Dermis microvascular lymphatic vessel endothelial cell (primary cell): ENCODE results near the gene NLRP3. TPM values are rescaled to one million over a fixed set of nuclear protein-coding genes. Genes with fewer than 3 reads are reported as not detected.
"Not testable (repeated sequence)": the region's sequence is repeated elsewhere in the genome, so short reads cannot be mapped to it uniquely, and the experiment has no call there.

Experiments
- DNase-seq, 2 donors: peaks; one replicate each; pipeline versions ENCODE4 v3.0.0 to v3.0.0-alpha.2; 2010; ENCODE audit warnings: low read depth in 2 of 2
- total RNA-seq: library from RNA; depleted of rRNA; stranded (reverse); fragments of >200 nt; gene quantifications from 2 replicates; pipeline ENCODE4 v1.2.1, GENCODE V29; 2014

Gene NLRP3
- total RNA-seq: under 0.01 TPM in 1 of 2 replicates, not detected in the other

DNA sequence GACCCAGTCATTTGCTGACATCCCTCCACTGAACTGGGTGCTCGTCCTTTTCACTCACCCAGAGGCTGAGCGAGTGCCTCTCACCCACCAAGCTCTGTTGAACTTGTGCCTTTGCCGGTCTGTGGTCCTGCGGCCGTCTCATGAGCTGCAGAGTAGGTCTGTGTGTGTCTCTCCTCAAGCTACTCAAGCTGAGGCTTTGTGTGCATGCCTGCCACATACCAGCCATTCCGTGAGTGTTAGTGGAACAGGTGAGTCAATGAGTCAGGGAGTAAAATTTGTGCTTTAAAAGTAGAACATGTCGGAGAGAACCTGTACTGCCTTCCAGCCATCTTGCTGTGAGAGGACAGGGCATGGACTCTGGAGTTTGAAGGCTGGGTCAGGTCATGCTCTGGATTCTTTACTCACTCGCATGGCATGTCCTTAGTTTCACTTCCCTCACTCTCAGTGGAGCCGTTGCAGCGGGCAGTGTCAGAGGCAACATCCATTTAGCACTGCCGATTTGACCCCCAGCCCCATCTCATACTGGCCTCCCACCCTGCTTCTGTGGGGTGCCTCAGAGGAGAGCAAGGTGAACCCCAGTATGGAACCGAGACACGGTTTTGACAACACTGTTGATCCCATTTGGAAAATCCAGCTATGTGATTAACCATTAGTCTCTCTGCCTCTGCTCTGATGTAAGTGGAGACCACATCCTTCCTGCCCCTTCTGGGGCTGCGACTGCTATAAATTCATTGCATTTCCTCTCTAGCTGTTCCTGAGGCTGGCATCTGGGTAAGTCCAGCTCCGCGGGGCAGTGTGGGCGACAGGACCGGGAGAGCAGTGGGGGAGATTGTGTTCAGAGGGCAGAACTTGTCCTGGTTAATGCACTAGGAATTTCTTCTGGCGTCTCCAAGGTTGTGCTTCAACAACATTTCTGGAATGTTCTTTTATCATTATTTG lies at the start of gene NLRP3:
Gene NLRP3 (plus strand): TSS at position 751 of the 939 bp plus-strand sequence. CDS start 2,628 bp downstream, outside the sequence.
- no peak for DNase-seq

DNA sequence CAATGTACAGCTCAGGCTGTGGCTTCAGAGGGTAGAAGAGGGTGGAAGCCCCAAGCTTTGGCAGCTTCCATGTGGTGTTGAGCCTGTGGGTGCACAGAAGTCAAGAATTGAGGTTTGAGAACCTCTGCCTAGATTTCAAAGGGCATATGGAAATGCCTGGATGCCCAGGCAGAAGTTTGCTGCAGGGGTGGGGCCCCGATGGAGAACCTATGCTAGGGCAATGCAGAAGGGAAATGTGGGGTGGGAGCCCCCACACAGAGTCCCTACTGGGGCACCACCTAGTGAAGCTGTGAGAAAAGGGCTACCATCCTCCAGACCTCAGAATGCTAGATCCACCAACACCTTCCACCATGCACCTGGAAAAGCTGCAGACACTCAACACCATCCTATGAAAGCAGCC lies 49.6 kb upstream of the NLRP3 start:
- not testable (repeated sequence) for DNase-seq

DNA sequence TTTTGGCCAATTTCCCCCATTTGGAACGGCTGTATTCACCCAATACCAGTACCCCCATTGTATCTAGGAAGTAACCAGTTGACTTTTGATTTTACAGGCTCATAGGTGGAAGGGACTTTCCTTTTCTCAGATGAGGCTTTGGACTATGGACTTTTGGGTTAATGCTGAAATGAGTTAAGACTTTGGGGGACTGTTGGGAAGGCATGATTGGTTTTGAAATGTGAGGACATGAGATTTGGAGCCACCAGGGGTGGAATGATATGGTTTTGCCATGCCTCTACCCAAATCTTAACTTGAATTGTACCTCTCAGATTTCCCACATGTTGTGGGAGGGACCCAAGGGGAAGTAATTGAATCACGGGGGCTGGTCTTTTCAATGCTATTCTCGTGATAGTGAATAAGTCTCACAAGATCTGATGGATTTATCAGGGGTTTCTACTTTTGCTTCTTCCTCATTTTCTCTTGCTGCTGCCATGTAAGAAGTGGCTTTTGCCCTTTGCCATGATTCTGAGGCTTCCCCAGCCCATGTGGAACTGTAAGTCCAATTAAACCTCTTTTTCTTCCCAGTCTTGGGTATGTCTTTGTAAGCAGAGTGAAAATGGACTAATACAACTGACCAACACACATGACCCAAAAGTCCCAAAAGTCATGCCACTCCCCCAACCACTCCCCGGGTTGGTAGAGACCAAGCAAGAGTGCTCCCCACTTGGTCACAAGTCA lies 48.9 kb upstream of the NLRP3 start:
- no peak for DNase-seq

DNA sequence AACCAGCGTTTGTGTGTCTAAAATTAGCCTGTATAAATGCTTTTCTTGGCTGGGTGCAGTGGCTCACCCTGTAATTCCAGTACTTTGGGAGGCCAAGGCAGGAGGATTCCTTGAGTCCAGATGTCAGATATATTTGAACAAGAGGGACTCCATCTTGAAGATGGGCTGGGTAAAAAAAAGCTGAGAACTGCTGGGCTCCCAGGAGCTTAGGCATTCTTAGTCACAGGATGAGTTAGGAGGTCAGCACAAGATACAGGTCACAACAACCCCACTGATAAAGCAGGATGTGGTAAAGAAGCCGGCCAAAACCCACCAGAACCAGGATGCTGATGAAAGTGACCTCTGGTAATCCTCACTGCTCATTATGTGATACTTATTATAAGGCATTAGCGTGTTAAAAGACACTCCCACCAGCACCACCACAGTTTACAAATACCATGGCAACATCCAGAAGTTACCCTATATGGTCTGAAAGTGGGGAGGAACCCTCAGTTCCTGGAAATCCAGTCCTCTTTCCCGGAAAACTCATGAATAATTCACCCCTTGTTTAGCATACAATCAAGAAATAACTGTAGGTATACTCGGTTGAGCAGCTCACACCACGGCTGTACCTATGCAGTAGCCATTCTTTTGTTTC lies 48.1 kb upstream of the NLRP3 start:
- no peak for DNase-seq

DNA sequence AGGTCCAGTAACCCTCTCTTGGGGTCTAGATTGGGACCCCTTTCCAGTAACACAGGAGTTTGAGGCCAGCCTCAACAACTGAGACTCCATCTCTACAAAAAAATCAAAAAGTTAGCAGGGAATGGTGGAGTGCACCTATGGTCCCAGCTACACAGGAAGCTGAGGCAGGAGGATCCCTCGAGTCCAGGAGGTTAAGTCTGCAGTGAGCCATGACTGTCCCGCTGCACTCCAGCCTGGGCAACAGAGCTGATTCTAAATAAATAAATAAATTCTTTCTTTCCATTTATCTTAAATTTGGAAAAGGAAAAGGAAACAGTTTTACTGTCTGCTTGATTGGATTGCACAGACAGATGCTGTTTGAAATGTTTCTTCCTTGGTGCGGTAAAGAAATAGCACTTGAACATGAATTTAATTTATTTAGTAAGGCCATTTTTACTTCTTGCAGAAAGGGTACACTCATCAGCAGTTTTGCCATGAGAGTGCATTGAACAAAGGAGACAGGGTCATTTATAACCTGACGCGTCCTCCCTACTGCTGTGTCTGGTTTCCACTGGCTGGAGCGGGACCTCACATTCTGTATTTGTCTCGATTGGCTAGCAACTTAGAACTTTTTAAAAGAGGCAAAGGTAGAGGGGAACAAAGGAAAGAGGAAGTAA lies 47.4 kb upstream of the NLRP3 start:
- DNase-seq: no peak

DNA sequence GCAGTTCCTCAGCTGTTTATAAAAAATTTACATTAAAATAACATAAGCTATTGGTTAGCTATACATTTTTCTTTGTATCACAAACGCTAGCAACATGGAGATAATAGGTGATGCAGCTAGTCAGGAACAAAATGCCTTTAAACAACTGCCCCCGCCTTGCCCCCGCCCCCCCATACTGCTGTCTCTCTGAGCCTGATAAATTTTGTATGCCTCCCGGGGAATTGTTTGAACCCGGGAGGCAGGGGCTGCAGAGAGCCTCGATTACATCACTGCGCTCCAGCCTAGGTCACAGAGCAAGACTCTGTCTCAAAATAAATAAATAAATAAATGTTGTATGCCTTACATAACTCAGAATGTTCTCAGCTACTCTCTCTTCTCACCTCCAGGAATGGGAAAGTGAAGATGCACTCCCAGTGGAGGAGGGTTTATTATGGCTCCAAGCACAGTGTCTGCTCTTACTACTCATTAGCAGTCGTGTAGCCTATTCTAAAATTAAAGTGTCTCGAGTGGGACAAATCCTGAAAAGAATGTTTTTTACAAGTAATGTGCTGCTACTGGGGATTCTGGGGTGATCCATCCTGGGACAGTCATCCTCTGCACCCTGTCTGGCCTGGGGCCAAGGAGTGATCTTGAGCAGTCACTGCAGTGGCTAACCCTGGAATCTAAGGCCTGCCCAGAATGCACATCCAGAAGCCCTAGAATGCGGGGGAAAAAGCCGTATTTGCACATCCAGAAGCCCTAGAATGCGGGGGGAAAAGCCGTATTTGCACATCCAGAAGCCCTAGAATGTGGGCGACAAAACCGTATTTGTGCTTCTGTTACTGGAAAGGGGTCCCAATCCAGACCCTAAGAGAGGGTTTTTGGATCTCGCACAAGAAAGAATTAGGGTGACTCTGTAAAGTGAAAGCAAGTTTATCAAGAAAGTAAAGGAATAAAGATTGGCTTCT lies 44.9 kb upstream of the NLRP3 start:
- no peak for DNase-seq

DNA sequence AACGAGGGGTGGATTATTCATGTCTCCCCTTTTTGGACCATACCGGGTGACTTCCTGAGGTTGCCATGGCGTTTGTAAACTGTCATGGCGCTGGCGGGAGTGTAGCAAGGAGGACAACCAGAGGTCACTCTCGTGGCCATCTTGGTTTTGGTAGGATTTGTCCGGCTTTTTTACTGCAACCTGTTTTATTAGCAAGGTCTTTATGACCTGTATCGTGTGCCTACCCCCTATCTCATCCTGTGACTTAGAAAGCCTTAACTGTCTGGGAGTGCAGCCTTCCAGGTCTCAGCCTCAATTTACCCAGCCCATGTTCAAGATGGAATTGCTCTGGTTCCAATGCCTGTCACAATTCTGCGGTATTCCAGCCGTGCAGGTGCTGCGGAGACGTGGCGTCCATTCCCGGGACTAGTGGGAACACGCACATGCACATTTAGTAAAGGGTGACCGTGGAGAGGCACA lies 44.1 kb upstream of the NLRP3 start:
- DNase-seq: no peak

DNA sequence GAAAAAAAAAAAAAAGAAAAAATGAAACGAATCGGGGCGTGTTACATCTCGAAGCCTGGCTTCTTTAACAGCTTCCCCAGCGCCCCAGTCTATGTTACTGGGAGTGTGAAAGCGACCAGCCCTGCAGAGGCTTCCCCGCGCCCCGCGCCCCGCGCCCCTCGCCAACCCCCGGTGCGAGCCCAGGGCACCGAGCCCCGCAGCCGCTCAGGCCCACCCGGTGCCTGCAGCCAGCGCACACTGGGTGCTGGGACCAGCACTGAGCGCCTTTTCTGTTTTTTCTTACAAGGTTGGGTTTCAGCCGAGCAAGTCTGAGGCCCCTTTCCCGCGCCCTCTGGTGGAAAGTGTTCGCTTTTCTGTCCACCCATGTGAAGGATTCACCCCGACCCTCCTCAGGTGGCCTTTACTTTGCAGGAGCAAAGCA lies 42.2 kb upstream of the NLRP3 start:
- DNase-seq: peak in 1 of 2 donors; percentile 41

DNA sequence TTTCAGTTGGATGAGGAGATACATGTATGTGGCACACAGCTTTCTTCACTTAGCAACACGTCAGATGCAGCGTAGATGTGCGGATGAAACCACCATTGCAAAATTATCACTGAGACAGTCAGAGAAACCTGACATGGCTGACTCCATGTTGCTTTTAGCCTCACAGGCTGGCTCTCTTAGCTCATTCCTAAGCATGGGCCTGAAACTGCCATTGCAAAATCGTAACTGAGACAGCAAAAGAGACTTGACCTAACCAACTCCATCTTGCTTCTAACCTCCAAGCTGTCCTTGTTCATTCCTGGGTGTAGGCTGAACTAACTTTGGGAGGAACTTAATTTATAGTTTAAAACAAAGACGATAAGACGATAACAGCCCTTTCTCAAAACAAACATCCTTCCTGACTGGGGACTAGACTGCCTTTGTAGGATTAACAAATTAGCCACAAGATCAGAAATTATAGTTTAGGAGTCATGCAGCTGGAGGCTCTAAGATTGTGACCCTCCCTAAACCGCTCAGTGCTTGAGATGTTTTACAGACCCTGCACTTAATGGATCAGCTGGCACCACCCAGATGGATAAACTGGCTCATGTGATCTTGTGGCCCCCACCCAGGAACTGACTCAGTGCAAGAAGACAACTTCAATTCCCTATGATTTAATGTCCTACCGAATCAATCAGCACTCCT lies 41.2 kb upstream of the NLRP3 start:
- DNase-seq: not testable (repeated sequence)

DNA sequence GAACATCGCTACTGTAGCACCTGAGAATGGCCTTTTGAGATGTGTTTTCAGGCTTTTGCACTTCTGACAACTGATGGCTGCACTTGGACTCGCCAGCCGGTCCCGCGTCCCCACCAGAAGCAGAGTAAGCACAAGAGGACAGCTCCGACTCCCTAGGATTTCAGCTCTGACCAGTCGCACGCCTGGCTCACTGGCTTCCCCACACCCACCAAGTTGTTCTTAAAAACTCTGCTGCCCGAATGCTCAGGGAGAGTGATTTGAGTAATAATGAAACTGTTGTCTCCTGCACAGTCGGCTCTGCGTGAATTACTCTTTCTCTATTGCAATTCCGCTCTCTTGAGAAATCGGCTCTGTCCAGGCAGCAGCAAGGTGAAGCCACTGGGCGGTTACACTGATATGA lies 40.2 kb upstream of the NLRP3 start:
- no peak for DNase-seq

DNA sequence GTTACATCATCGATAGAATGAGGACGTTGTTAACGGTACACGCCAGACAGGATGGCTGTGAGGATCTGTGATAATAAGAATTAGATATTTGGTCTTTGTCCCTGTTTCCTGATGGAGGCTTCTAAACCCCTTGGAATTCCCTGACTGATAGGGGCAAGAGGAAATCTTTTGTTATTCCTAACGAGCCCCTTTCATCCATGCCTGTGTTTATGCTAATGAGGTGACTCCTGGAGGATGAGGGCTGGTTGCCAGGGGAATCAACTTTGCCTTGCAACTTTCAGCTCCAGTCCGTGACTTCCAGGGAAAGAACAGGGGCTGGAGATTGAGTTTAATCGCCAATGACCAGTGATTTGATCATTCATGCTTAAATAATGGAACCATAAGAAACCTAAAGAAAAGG lies 39.3 kb upstream of the NLRP3 start:
- no peak for DNase-seq

DNA sequence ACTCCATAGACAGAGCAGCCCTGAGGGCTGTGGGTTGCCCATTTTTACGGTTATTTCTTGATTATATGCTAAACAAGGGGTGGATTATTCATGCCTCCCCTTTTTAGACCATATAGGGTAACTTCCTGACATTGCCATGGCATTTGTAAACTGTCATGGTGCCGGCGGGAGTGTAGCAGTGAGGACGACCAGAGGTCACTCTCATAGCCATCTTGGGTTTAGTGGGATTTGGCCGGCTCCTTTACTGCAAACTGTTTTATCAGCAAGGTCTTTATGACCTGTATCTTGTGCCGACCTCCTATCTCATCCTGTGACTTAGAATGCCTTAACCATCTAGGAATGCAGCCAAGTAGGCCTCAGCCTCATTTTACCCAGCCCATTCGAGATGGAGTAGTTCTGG lies 38.3 kb upstream of the NLRP3 start:
- not testable (repeated sequence) for DNase-seq

DNA sequence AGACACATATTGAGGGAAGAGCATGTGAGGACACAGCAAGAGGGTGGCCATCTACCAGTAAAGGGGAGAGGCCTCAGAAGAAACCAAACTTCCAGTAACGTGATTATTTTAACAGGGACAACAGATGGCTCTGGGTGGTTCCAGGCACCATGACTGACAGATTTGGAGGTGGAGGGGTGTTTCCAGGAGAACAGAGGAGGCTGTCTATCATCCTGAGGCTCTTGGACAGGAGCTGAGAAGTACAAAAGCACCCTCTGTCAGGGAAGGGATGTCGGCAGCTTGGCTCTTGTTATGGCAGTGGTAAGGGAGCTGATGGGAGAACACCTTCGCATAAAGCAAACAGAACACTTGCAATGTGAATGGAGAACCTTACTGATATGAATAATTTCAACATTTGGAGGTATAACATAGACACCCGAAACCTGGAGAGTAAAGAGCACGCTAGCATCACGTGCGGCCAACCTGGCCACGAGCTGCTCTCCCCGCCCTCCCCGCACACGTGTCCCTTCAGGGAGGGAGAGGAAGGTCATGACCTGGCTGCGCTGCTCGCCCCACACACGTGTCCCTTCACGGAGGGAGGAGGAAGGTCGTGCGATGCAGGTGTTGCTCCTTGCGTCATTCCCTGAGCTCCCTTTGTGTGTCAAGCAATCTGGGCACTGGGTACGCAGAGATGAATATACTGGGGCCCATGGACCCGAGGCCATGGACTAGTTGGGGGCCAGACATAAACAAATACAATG lies 37.5 kb upstream of the NLRP3 start:
- DNase-seq: no peak

DNA sequence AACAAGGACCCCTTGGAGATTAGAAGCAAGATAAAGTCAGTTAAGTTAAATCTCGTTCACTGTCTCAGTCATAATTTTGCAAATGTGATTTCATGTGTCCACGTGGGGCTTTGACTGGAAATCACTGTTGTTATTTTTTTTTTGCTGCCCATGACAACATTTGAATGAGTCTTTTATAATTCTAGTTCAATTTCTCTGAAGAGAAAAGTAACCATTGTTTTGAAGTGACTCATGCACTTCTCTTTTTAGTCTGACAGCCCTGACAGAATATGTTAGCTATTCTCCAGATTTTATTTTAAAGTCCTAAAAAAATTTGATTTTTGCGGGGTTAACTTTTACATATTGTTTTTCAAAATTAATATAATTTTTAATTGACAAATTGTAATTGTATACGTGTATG lies 30.7 kb upstream of the NLRP3 start:
- no peak for DNase-seq

DNA sequence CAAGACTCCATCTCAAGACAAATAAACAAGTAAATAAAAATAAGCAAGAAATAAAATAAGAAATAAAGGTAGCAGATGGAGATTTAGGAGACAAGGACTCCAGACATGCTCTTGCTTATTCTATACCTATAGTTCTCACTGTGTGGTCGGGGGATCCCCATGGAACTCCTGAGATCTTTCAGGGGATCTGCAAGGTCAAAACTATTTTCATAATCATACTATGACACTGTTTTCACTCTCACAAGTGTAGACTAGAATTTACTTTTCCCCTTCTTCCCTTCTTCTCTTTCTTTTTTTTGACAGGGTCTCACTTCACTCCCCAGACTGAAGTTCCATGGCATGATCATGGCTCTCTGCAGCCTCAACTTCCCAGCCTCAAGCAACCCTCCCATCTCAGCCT lies 29.8 kb upstream of the NLRP3 start:
- DNase-seq: no peak

DNA sequence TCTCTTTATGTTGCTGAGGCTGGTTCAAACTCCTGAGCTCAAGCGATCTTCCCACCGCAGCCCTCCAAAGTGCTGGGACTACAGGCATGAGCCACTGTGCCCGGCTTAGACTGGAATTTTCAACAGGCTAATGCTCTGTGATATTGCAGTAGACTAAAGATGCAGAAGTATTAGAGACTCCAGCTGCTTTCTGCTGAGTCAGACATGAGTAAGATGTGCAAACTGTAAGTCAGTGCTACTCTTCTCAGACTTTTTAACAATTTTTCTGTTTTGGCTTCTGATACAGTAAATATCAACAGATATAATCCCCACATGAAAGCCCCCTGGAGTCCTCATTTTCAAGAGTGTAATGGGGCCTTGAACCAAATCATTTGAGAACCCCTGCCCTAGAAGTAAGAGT lies 29.3 kb upstream of the NLRP3 start:
- no peak for DNase-seq

DNA sequence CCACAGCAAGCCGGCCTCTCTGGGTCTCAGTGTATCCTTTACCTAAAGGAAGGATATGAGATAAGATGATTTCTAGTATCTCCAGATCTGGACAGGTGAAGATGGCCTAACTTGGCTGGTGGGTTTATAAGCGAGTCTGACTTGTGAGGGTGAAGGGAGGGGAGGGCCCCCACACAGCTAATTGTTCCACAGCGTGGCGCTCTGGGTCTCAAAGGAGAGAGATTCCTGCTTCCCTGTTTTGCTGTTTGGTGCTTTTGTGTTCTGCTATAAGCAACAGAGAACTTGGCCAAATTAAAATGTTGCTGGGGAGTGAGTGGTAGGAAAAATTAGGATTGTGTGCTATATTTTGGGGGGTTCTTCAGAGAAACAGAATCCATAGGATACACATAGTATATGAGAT lies 28.9 kb upstream of the NLRP3 start:
- DNase-seq: no peak

DNA sequence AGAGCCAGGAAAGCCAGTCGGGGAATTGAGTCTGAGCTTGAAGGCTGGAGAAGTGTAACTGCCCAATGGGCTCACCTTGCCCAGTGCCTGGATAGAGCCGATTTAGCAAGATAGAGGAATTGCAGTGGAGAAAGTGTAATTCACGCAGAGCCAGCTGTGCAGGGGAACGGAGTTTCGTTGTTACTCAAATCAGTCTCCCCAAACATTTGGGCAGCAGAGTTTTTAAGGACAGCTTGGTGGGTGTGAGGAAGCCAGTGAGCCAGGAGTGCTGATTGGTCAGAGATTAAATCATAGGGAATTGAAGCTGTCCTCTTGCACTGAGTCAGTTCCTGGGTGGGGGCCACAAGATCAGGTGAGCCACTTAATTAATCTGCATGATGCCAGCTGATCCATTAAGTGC lies 28.4 kb upstream of the NLRP3 start:
- no peak for DNase-seq
